GM20000 (cell line): ENCODE data around the gene SLC18A3.

Experiments used
- DNase-seq: peaks from one replicate; pipeline ENCODE4 v3.0.0; 2012; ENCODE audit warnings: low spot score
- TF ChIP-seq, protein P1 (sequence below): IDR thresholded peaks from 2 replicates; pipeline ENCODE4 v1.5.1; 2012; ENCODE audit warnings: mild to moderate bottlenecking, control low read depth; ENCODE audit errors: extremely low read depth, missing control alignments

Gene SLC18A3

DNA sequence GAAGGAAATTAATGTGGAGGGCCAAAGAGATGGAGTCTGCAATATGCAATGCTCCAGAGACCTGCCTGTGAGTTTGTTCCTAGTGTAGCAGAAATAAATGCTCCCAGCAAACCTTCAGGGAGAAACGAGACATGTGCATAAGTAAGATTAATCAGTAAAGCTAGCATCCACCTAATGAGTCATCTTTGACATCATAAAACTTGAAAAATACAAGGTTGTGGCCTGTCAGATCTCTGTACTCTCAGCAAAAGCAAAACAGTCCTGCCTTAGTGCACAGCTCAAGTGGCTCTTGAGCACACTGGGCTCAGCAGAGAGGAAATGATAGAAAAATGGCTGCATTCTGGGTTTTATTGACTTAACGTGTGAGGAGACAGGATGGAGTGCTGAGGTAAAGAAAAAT is 38.7 kb upstream of the SLC18A3 start:
- TF ChIP-seq, protein P1, sequence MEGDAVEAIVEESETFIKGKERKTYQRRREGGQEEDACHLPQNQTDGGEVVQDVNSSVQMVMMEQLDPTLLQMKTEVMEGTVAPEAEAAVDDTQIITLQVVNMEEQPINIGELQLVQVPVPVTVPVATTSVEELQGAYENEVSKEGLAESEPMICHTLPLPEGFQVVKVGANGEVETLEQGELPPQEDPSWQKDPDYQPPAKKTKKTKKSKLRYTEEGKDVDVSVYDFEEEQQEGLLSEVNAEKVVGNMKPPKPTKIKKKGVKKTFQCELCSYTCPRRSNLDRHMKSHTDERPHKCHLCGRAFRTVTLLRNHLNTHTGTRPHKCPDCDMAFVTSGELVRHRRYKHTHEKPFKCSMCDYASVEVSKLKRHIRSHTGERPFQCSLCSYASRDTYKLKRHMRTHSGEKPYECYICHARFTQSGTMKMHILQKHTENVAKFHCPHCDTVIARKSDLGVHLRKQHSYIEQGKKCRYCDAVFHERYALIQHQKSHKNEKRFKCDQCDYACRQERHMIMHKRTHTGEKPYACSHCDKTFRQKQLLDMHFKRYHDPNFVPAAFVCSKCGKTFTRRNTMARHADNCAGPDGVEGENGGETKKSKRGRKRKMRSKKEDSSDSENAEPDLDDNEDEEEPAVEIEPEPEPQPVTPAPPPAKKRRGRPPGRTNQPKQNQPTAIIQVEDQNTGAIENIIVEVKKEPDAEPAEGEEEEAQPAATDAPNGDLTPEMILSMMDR, result no peak
- no peak for DNase-seq

DNA sequence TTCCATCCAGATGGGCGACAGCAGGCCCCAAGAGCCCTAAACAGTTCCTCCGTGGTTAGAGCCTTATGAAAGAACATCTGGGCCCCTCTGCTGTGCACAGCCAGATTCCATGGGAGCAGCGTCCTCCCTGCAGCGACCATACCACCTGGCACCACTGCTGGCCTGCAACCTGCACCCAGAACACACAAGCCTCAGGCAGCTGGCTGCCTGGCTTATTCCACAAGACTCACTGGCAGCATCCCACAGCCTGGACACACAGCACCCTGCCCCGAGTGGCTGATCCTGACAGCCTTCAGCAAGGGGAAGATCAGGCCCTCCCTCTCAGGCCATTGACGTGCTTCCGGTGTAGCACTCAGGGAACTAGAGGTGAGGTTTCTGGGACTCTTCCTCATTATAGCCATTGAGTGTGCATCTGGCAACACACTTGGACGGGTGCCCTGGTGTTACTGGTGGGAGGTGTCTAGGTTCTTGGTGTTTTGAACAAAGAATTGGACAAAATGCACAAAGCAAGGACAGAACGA is 37.5 kb upstream of the SLC18A3 start:
- TF ChIP-seq, protein P1, result no peak
- no peak for DNase-seq

DNA sequence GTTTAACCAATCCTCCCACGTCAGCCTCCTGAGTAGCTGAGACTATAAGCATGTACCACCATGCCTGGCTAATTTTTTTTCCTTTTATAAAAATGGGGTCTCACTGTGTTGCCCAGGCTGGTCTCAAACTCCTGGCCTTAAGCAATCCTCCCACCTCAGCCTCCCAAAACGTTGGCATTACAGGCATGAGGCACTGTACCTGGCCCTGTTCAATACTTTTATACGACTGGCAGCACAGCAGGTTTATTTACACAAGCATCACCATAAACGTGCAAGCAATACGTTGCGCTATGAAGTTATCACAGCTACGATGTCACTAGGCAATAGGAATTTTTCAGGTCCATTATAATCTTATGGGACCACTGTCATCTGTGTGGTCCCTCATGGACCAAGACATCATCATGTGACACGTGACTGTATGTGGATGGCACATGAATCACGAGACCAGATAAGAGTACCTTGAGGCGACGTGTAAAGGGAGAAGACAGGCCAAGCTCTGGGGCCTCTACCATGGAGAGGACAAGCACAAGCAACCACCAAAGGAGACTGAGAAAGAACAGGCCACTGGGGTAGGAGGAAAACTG is 34.5 kb upstream of the SLC18A3 start:
- TF ChIP-seq, protein P1, result no peak
- no peak for DNase-seq

DNA sequence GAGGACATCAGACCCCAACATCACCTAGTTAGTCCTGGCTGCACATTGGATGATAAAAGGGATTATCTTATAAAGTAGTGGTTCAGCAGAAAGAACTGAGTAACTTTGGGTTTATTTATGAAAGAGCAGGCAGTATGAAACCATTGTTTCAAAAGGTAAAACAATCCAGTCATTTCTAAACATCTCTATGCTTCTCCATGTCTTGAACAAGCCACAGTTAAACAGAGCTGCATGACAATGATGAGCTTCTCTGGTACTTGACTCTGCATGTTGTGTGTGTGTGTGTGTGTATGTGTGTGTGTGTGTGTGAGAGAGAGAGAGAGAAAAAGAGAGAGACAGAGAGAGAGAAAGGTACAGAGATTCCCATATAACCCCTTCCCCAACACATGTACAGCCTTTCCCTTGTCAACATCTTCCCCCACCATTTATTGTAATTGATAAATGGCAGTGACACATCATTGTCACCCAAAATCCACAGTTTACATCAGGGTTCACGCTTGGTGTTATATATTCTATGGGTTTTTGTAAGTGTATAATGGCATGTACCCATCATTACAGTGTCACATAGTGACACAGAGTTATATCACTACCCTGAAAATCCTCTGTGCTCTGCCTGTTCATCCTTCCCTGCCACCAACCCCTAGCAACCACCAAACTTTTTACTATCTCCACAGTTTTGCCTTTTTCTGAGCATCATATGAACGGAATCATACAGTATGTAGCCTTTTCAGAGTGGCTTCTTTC is 32.8 kb upstream of the SLC18A3 start:
- TF ChIP-seq, protein P1, result no peak
- no peak for DNase-seq

DNA sequence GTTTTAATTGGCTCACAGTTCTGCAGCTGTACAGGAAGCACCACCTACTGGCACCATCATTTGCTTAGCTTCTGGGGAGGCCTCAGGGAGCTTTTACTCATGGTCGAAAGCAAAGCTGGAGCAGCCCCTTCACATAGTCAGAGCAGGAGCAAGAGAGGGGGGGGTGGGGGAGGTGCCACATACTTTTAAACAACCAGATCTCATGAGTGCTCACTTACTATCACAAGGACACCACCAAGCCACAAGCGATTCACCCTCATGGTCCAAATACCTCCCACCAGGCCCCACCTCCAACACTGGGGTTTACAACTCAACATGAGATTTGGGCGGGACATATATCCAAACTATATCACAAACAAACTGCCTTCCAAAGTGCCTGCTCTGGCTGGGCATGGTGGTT is 31.7 kb upstream of the SLC18A3 start:
- TF ChIP-seq, protein P1, result no peak

DNA sequence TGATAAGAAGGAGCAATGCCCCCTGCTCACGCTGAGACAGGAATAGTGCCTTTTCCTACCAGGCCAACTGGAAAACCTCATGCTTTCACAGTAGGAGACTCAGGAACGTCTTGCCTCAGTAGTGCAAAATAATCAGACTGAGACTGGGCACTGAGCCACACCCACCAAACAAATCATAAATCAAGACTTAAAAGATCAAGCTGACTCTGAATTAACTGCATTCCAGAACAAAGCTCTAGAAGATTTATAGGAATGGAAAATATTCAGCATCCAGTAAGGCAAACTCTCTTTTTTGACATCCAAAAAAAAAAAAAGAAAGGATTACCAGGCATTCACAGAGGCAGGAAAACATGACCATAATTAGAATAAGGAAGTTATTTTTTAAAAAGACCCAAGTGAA is 30.5 kb upstream of the SLC18A3 start:
- DNase-seq, result no peak
- TF ChIP-seq, protein P1, result no peak

More for the DNA sequence above, 31.7 kb upstream of the SLC18A3 start:
- DNase-seq, result no peak

DNA sequence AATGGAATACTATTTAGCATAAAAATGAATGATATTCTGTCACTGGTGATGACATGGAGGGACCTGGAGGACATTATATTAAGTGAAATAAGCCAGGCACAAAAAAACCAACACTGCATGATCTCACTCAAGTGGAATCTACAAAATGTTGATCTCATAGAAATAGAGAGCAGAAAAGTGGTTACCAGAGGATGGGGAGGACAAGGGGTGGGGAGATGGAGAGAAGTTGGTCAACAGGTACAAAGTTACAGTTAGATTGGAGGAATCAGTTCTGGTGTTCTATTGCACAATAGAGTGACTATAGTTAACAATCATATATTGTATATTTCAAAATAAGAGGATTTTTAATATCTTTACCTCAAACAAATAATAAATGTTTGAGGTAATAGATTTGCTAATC is 24.7 kb upstream of the SLC18A3 start:
- TF ChIP-seq, protein P1, result no peak
- DNase-seq, result no peak
